Measurements from ENCODE around the gene LGR6. TPM values are rescaled to one million over a fixed set of nuclear protein-coding genes. Genes with fewer than 3 reads are reported as not detected.

The LGR6 gene
- total and polyA plus RNA-seq, 2 of the 4 experiments (the other 2 are of a cell fraction), result not detected

- Histone ChIP-seq H3K36me3 (ENCODE audit: control insufficient read depth, insufficient read depth, low read length) (peaks cover 2% of the 10 kb centered on the region; the same call in 1 of the 2 replicates), H2BK120ac (ENCODE audit: low read depth, low read length) (peak overlapping the region; percentile 20; the same call in 1 of the 2 replicates), H3K27ac (ENCODE audit: insufficient read depth, low read length) (peak overlapping the region; percentile 74), H3K9me1 (ENCODE audit: insufficient read depth, low read length) (peaks cover 10% of the 10 kb centered on the region; the same call in 1 of the 2 replicates), H2BK15ac (ENCODE audit: low read depth, low read length) (peak overlapping the region; percentile 8; the same call in 1 of the 3 replicates), H4K20me1 (ENCODE audit: insufficient read depth, low read length) (peaks cover 34% of the 10 kb centered on the region), H3K56ac (ENCODE audit: extremely low read depth, insufficient read depth, low read length) (peak overlapping the region; percentile 50), H3K23ac (ENCODE audit: low read depth, low read length) (peak overlapping the region; percentile 68), H3K4me3 (ENCODE audit: insufficient read depth, low read depth, low read length) (peak overlapping the region; percentile 99), H3K9ac (ENCODE audit: low read depth, low read length) (peak overlapping the region; percentile 71), H3K4ac (ENCODE audit: low read depth, low read length) (peak overlapping the region; percentile 79), H3K27me3 (ENCODE audit: control insufficient read depth, insufficient read depth, low read length) (peaks cover 6% of the 10 kb centered on the region; the same call in 1 of the 2 replicates), H3K4me1 (ENCODE audit: control insufficient read depth, insufficient read depth, low read length) (peaks cover 4% of the 10 kb centered on the region), H3K18ac (ENCODE audit: low read depth, low read length) (no peak overlapping the region), H2AFZ (replicated peaks; ENCODE audit: low read length, poor library complexity) (peak overlapping the region; percentile 98), H4K5ac (ENCODE audit: low read depth, low read length) (peak overlapping the region; percentile 10), H2BK20ac (ENCODE audit: low read depth, low read length) (no peak overlapping the region), H3K14ac (replicated peaks; ENCODE audit: low read depth, low read length) (peak overlapping the region; percentile 88), H3K9me3 (ENCODE audit: control insufficient read depth, insufficient read depth, low read length) (no peaks in the 10 kb centered on the region), H2AK5ac (ENCODE audit: low read depth, low read length) (0 out of 2 replicates have a peak overlapping the region, but pooled peaks have one; percentile 27), H3K79me1 (ENCODE audit: low read depth in 1 of 2, low read length in 2 of 2) (peaks cover 25 to 45% of the 10 kb centered on the region in 2 experiments), H4K8ac (ENCODE audit: low read depth in 2 of 2, low read length in 2 of 2) (peak overlapping the region; percentile 84 to 87; a peak in 3 of 4 replicates), H2BK5ac (ENCODE audit: low read depth, low read length, poor library complexity, severe bottlenecking) (no peak overlapping the region), H4K91ac (ENCODE audit: insufficient read depth, low read depth, low read length) (peak overlapping the region; percentile 26; the same call in 1 of the 2 replicates), H2AK9ac (replicated peaks; ENCODE audit: low read depth, low read length, poor library complexity) (peak overlapping the region; percentile 89), H3K4me2 (ENCODE audit: low read depth, low read length) (peak overlapping the region; percentile 58)
- TF ChIP-seq MAZ (IDR thresholded peaks at IDR 0.05; ENCODE audit: borderline replicate concordance, low read depth, low read length) (no peak), MXI1 (IDR thresholded peaks at IDR 0.05; ENCODE audit: borderline replicate concordance, low read depth, low read length) (no peak), BHLHE40 (IDR thresholded peaks at IDR 0.05; ENCODE audit: low read depth, low read length) (no peak), RCOR1 (IDR thresholded peaks at IDR 0.05; ENCODE audit: insufficient replicate concordance, low read length) (no peak), SMC3 (IDR thresholded peaks at IDR 0.05; ENCODE audit: low read depth, low read length) (no peak), CHD1 (IDR thresholded peaks at IDR 0.05; ENCODE audit: low read depth, low read length) (no peak), CTCF (conservative IDR thresholded peaks at IDR 0.05; ENCODE audit: low read depth, low read length) (no peak), CEBPB (IDR thresholded peaks at IDR 0.05; ENCODE audit: low read depth, low read length) (no peak), FOS (IDR thresholded peaks at IDR 0.05; ENCODE audit: low read depth, low read length) (no peak)
- 0% methylated on average over 3 of the region's 13 CpGs; no CpG with 5 or more reads in 1 of the 2 experiments for WGBS, 2 experiments (ENCODE audit: extremely low coverage in 2 of 2, insufficient read length in 1 of 2)
- ATAC-seq (ENCODE audit: low read depth), result peak; percentile 22
- CTCF ChIA-PET, result interaction anchor here (0.9 kb wide), 1 partner anchor 10 kb away, joined by 3 read pairs; no protein-coding TSS in a partner anchor
- POLR2A ChIA-PET (ENCODE audit: unreplicated experiment), result no interaction called here
- intact Hi-C loops (cut with micrococcal nuclease), result no loop called here
- in situ Hi-C loops (cut with MboI; ENCODE audit: low sequenced_read_pairs), result loop anchor here (25.0 kb wide), 1 partner anchor 608 kb away; the partner anchor contains the start of gene NAV1
- dilution Hi-C loops (cut with HindIII; ENCODE audit: low sequenced_read_pairs, unreplicated experiment), result no loop called here
- DNase-seq, result no peak
- BruUV-seq (replicated peaks), result no TSS peak
Observed at GRCh38 chr1:202145068-202145743, 48.4 kb upstream of the LGR6 start.
